ENCODE measurements around the gene FBF1. TPM values are rescaled to one million over a fixed set of nuclear protein-coding genes. Genes with fewer than 3 reads are reported as not detected.
"Not testable (repeated sequence)": the region's sequence is repeated elsewhere in the genome, so short reads cannot be mapped to it uniquely, and the experiment has no call there.

The FBF1 gene
- total RNA-seq, 1 experiment from 2014 or later: 8.3 TPM

DNA sequence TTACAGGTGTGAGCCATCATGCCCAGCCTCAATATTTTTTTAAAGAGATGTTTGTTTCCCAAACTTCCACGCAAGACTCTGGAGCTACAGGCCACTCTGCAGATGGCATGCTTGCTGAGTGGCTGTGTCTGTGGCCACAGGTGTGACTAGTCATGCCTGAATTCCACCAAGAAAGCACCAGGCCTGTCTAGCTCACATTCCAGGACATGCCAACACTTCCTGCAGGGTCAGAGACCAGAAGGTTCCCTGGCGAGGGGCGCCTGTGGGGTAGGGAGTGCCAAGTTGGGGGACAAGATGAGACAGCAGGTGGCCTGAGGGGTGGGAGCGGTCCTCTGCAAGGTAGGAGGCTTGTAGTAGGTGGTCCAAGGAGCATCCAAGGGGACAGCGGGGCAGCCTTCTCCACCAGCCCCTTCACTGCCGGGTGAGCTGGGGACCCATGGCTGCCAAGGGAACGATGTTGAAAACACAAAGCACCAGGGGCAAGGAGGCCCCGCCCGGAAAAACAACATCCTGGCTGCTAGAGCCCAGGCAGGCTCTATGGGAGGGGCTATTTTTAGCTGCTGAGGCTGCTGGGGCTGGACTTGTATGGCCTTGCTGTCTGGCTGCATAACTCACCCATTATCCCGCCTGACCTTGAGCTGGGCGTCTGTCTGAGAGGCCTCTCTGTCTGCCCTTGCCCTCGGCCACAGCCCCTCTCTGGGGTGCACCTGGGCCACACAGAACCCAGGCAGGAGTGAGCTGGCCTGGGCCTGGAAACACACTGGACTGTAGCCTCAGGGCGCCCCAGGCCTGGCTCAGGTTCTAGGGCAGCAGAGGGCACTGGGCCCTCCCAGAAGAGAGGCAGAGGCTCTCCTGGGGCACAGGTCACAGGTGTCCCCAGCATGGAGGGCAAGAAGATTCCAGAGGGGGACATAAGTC is 68.1 kb downstream of the FBF1 start:
- Histone ChIP-seq H2AFZ (ENCODE audit: low read length) (no peak overlapping the region), H2BK20ac (ENCODE audit: low read depth, low read length, poor library complexity, severe bottlenecking) (no peak overlapping the region), H3K27ac (ENCODE audit: insufficient read length, low read depth, low read length) (no peak overlapping the region), H3K23me2 (ENCODE audit: insufficient read length, low read depth, low read length, poor library complexity, severe bottlenecking) (peaks cover 10% of the 10 kb centered on the region), H3K9ac (ENCODE audit: extremely low read depth, insufficient read length, low read length) (no peak overlapping the region), H2BK120ac (ENCODE audit: low read depth, low read length, poor library complexity, severe bottlenecking) (peak overlapping the region; percentile 69), H4K20me1 (ENCODE audit: control insufficient read depth, insufficient read depth, insufficient read length) (no peaks in the 10 kb centered on the region), H3K14ac (ENCODE audit: insufficient read depth, low read length) (peak overlapping the region; percentile 34), H2AK5ac (ENCODE audit: insufficient read length, low read length) (no peak overlapping the region), H3K79me1 (ENCODE audit: insufficient read depth, low read depth, low read length, poor library complexity, severe bottlenecking) (no peaks in the 10 kb centered on the region), H3K23ac (ENCODE audit: insufficient read length, low read depth, low read length) (no peak overlapping the region), H3K56ac (ENCODE audit: insufficient read length, low read depth, low read length) (no peak overlapping the region), H2BK5ac (ENCODE audit: insufficient read length, low read length) (no peak overlapping the region), H2BK15ac (ENCODE audit: low read depth, low read length) (no peak overlapping the region), H4K91ac (ENCODE audit: insufficient read length, low read depth, low read length) (no peak overlapping the region), H2BK12ac (ENCODE audit: insufficient read length, low read depth, low read length) (no peak overlapping the region), H3K4me2 (ENCODE audit: insufficient read depth, insufficient read length, low read length) (no peak overlapping the region), H3K27me3 (ENCODE audit: insufficient read depth, low read length) (peaks cover 3% of the 10 kb centered on the region; the same call in 1 of the 2 replicates), H4K5ac (ENCODE audit: insufficient read length, low read depth, low read length) (no peak overlapping the region), H3K79me2 (ENCODE audit: insufficient read depth, low read length) (no peaks in the 10 kb centered on the region), H3T11ph (ENCODE audit: low read length) (no peak overlapping the region), H4K8ac (replicated peaks; ENCODE audit: insufficient read length, low read depth, low read length) (no peak overlapping the region), H3K4me1 (ENCODE audit: insufficient read depth, low read length) (peaks cover 3% of the 10 kb centered on the region; the same call in 1 of the 2 replicates), H3K9me3 (ENCODE audit: control insufficient read depth, low read depth, low read length) (no peaks in the 10 kb centered on the region), H3K18ac (ENCODE audit: insufficient read length, low read depth, low read length) (peak overlapping the region; percentile 72), H3K4ac (ENCODE audit: low read depth, low read length) (no peak overlapping the region; the same call in 1 of the 2 replicates)
- WGBS (ENCODE audit: extremely low coverage, insufficient read length, low lambda C conversion rate): no CpG with 5 or more reads among the region's 13 CpGs
- H3K4me3 Mint-ChIP-seq: no peak overlapping the region
- peak overlapping the region in 1 of 3 experiments; percentile 77; a peak in 2 of 7 replicates for H3K27ac Mint-ChIP-seq
- H3K36me3 Mint-ChIP-seq (ENCODE audit: insufficient read depth in 1 of 3, low read depth in 3 of 3): no peaks in the 10 kb centered on the region; a peak in 2 of 7 replicates
- TF ChIP-seq, protein P1, sequence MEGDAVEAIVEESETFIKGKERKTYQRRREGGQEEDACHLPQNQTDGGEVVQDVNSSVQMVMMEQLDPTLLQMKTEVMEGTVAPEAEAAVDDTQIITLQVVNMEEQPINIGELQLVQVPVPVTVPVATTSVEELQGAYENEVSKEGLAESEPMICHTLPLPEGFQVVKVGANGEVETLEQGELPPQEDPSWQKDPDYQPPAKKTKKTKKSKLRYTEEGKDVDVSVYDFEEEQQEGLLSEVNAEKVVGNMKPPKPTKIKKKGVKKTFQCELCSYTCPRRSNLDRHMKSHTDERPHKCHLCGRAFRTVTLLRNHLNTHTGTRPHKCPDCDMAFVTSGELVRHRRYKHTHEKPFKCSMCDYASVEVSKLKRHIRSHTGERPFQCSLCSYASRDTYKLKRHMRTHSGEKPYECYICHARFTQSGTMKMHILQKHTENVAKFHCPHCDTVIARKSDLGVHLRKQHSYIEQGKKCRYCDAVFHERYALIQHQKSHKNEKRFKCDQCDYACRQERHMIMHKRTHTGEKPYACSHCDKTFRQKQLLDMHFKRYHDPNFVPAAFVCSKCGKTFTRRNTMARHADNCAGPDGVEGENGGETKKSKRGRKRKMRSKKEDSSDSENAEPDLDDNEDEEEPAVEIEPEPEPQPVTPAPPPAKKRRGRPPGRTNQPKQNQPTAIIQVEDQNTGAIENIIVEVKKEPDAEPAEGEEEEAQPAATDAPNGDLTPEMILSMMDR (conservative IDR thresholded peaks at IDR 0.05): no peak
- peak; percentile 75 for DNase-seq
- no peaks in the 10 kb centered on the region for H3K9me3 Mint-ChIP-seq
- H3K4me1 Mint-ChIP-seq: peaks cover 27 to 29% of the 10 kb centered on the region in 2 experiments
- peaks cover 14% of the 10 kb centered on the region for H3K27me3 Mint-ChIP-seq (ENCODE audit: low read depth)

DNA sequence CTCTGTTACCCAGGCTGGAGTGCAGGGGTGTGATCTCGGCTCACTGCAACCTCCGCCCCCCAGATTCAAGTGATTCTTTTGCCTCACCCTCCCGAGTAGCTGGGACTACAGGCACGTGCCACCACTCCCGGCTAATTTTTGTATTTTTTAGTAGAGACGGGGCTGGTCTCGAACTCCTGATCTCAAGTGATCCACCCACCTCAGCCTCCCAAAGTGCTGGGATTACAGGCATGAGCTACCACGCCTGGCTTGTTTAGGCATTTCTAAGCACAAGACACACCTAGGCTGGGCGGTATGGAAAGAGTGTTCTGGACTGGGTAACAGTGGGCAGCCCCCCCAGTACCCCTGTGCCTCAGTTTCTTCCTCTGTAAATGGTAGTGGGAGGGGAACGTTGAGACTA is 70.6 kb downstream of the FBF1 start:
- not testable (repeated sequence) for H3K27me3 Mint-ChIP-seq (ENCODE audit: low read depth); H3K27ac ChIP-seq (ENCODE audit: insufficient read length, low read depth, low read length); H4K20me1 ChIP-seq (ENCODE audit: control insufficient read depth, insufficient read depth, insufficient read length); H2BK5ac ChIP-seq (ENCODE audit: insufficient read length, low read length); H3K27ac Mint-ChIP-seq; H2AFZ ChIP-seq (ENCODE audit: low read length); H3K9me3 Mint-ChIP-seq; H3K4me3 Mint-ChIP-seq; H3K79me2 ChIP-seq (ENCODE audit: insufficient read depth, low read length); H3K4me2 ChIP-seq (ENCODE audit: insufficient read depth, insufficient read length, low read length); H3T11ph ChIP-seq (ENCODE audit: low read length); H3K9me3 ChIP-seq (ENCODE audit: control insufficient read depth, low read depth, low read length); DNase-seq; H3K23me2 ChIP-seq (ENCODE audit: insufficient read length, low read depth, low read length, poor library complexity, severe bottlenecking); H3K9ac ChIP-seq (ENCODE audit: extremely low read depth, insufficient read length, low read length); H3K36me3 Mint-ChIP-seq (ENCODE audit: insufficient read depth in 1 of 3, low read depth in 3 of 3); H4K5ac ChIP-seq (ENCODE audit: insufficient read length, low read depth, low read length); H4K8ac ChIP-seq (replicated peaks; ENCODE audit: insufficient read length, low read depth, low read length); H3K14ac ChIP-seq (ENCODE audit: insufficient read depth, low read length); H4K91ac ChIP-seq (ENCODE audit: insufficient read length, low read depth, low read length); H3K4me1 ChIP-seq (ENCODE audit: insufficient read depth, low read length); H3K4ac ChIP-seq (ENCODE audit: low read depth, low read length); H3K79me1 ChIP-seq (ENCODE audit: insufficient read depth, low read depth, low read length, poor library complexity, severe bottlenecking); H2AK5ac ChIP-seq (ENCODE audit: insufficient read length, low read length); H2BK12ac ChIP-seq (ENCODE audit: insufficient read length, low read depth, low read length); H3K27me3 ChIP-seq (ENCODE audit: insufficient read depth, low read length); H2BK120ac ChIP-seq (ENCODE audit: low read depth, low read length, poor library complexity, severe bottlenecking); H3K23ac ChIP-seq (ENCODE audit: insufficient read length, low read depth, low read length); H3K18ac ChIP-seq (ENCODE audit: insufficient read length, low read depth, low read length); H2BK15ac ChIP-seq (ENCODE audit: low read depth, low read length); H3K56ac ChIP-seq (ENCODE audit: insufficient read length, low read depth, low read length); H2BK20ac ChIP-seq (ENCODE audit: low read depth, low read length, poor library complexity, severe bottlenecking)
- peaks cover 10 to 16% of the 10 kb centered on the region in 2 experiments for H3K4me1 Mint-ChIP-seq
- no CpG with 5 or more reads among the region's 10 CpGs for WGBS (ENCODE audit: extremely low coverage, insufficient read length, low lambda C conversion rate)

Data from H9 (cell line).